GM18519 (cell line): ENCODE measurements around the gene FGF21.
"Not testable (repeated sequence)": the region's sequence is repeated elsewhere in the genome, so short reads cannot be mapped to it uniquely, and the experiment has no call there.

Source experiments
- ATAC-seq: cut with Tn5 transposase; IDR thresholded peaks from one replicate; pipeline ENCODE4 v1.9.1; 2021; ENCODE audit warnings: mild to moderate bottlenecking, moderate library complexity; ENCODE audit not compliant: unreplicated experiment, low FRiP score

Gene FGF21, protein sequence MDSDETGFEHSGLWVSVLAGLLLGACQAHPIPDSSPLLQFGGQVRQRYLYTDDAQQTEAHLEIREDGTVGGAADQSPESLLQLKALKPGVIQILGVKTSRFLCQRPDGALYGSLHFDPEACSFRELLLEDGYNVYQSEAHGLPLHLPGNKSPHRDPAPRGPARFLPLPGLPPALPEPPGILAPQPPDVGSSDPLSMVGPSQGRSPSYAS

GRCh38 chr19:48755084-48755641 lies at the start of gene FGF21:
FGF21 (plus strand) TSS chr19:48755524; CDS start chr19:48756237, 713 bp downstream.
- no peak for ATAC-seq

GRCh38 chr19:48708471-48708870 lies 46.9 kb upstream of the FGF21 start:
- no peak for ATAC-seq

DNA sequence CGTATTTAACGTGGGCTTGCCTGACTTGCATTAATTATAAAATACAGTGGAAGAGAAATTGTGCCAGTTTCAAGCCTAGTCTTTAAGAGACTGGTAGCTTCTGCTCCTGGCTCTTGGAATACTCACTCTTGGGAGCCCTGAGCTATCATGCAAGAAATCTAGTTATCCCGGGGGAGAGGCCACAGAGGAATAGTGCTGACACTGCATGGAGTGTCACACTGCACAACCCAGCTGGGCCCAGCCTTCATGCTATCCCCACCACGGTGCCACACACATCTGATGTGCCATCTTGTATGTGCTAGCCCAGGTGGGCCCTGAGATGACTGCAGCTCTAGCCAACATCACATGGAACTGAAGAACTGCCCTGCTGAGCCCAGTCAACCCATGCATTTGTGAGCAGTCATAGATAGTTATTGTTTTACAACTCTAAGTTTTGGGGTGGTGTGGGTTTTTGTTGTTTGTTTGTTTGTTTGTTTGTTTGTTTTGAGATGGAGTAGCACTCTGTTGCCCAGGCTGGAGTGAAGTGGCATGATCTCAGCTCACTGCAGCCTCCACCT lies 44.1 kb upstream of the FGF21 start:
- no peak for ATAC-seq

- no peak for ATAC-seq
Observed at GRCh38 chr19:48713041-48713863, 42.1 kb upstream of the FGF21 start.

DNA sequence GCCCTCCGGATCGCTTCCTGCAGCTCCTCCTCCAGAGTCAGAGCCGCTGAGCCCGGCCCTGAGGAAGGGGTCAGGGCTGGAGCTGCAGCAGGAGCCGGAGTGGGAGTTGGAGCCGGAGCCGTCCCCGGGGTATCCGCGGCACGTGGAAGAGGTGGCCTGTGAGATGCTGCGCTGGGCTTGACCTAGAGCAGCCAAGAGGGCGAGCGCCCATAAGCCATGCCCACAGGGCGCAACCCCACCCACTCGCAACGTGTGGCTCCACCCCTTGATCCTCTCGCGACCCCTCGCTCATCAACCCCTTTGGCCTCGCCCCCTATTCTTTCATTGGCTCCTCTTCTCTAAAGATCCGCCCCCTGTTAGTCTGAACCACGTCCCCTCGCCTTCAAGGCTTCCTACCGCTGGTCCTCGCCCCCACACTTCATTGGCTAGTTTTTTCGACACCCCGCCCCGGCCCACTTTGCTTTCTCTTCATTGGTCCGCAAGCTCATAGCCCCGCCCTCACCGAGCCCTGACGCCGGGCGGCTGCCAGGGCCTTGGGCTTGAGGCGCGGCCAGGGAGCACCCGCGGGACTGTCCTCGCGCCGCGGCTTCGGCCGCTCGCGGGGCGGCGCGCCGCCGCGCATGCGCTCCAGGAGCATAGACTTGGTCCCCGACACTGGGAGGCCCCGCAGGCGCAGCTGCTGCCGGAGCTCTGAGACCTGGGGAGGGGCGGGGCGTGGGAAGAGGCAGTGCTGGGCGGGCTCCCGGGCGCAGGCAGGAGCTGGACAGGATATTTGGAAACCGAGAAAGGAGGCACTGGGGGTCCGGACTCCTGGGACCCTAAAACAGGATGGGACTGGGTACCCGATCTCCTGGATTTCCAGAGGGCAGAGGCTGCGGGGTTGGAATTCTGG lies 41.2 kb upstream of the FGF21 start:
- peak; percentile 72 for ATAC-seq

GRCh38 chr19:48714759-48715675 lies 40.3 kb upstream of the FGF21 start:
- ATAC-seq: no peak

GRCh38 chr19:48715681-48716171 lies 39.6 kb upstream of the FGF21 start:
- ATAC-seq: no peak

- ATAC-seq: no peak
Observed at GRCh38 chr19:48716562-48717291, 38.6 kb upstream of the FGF21 start.

DNA sequence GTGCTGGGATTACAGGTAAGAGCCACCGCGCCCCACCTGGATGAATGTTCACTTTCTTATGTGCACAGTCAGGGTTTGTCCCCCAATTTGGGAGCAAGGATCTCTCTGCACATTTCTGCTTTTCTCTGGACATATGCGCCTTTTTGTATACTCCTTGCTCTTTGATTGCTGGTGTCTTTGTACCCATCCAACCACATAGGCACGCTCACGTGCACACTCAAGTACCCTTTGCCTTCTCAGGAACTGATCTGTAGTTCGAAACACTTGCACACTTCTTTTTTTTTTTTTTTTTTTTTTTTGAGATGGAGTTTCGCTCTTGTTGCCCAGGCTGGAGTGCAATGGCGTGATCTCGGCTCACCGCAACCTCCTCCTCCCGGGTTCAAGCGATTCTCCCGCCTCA lies 37.2 kb upstream of the FGF21 start:
- not testable (repeated sequence) for ATAC-seq

GRCh38 chr19:48718711-48719231 lies 36.6 kb upstream of the FGF21 start:
- ATAC-seq: no peak

GRCh38 chr19:48719263-48720171 lies 35.8 kb upstream of the FGF21 start, which contains the start of gene MAMSTR:
MAMSTR (minus strand) TSS chr19:48719725; CDS start chr19:48719031, 694 bp downstream.
- ATAC-seq: no peak

DNA sequence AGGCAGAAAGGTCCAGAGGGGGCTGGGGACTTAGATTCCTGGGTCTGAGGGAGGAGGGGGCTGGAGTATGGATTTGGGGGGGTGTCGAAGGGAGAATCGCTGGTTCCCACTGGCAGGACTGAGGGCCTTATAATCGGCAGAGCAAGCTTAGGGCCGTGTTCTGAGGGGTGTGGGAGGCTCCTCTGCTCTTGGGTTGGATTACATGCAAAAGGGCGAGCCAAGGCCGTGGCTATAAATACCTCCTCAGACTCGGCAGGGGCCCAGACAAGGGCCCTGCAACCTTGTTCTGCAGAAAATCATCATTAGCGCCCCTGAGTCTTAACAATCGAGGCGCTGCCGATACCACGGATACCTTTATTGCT lies 35.1 kb upstream of the FGF21 start:
- no peak for ATAC-seq

GRCh38 chr19:48720613-48721296 lies 34.6 kb upstream of the FGF21 start:
- ATAC-seq: peak; percentile 75

DNA sequence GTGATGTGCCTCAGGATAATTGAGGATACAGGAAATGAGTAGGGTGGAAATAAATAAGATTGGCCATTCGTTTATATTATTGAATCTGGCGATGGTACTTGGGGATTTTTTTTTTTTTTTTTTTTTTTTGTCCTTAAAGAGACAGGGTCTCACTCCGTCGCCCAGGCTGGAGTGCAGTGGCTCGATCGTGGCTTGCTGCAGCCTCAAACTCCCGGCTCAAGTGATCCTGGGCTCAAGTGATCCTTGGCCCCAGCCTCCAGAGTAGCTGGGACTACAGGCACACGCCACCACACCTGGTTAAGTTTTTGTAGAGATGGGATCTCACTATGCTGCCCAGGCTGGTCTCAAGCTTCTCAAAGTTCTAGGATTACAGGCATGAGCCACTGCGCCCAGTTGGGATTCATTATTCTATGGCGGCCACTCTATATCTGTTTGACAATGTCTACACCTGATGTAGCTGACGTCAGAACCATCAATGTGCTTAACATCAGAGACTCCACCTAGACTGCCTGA lies 33.1 kb upstream of the FGF21 start:
- no peak for ATAC-seq

- no peak for ATAC-seq
Observed at GRCh38 chr19:48724796-48725753, 30.2 kb upstream of the FGF21 start.
